ENCODE measurements around the gene SSR3.

The SSR3 gene

DNA sequence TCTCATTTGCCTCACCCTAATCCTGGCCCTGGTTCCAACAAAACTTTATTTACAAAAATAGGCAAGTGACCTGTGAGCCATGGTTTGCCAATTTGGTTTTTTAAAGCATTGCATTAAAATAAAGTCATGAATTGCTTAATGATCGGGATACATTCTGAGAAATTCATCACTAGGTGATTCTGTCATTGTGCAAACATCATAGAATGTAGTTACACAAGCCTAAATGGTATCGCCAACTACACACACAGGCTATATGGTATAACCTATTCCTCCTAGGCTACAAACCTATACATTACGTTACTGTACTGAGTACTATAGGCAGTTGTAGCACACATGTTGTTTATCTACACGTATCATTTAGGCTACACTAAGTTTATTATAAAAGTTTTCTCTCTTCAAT is 45.9 kb upstream of the SSR3 start:
- TF ChIP-seq REST (IDR thresholded peaks at IDR 0.05; ENCODE audit: insufficient read depth in 1 of 2, low read depth in 2 of 2, low read length in 2 of 2) (no peak), SIN3A (IDR thresholded peaks at IDR 0.05; ENCODE audit: borderline replicate concordance, insufficient read depth, low read length) (no peak), POLR2AphosphoS5 (IDR thresholded peaks at IDR 0.05; ENCODE audit: low read depth, low read length) (no peak), TAF1 (IDR thresholded peaks at IDR 0.05; ENCODE audit: borderline replicate concordance, insufficient read depth, low read length) (no peak), FOXP2 (optimal IDR thresholded peaks at IDR 0.05; ENCODE audit: borderline replicate concordance, extremely low read depth, extremely low read length, insufficient read depth) (no peak)

DNA sequence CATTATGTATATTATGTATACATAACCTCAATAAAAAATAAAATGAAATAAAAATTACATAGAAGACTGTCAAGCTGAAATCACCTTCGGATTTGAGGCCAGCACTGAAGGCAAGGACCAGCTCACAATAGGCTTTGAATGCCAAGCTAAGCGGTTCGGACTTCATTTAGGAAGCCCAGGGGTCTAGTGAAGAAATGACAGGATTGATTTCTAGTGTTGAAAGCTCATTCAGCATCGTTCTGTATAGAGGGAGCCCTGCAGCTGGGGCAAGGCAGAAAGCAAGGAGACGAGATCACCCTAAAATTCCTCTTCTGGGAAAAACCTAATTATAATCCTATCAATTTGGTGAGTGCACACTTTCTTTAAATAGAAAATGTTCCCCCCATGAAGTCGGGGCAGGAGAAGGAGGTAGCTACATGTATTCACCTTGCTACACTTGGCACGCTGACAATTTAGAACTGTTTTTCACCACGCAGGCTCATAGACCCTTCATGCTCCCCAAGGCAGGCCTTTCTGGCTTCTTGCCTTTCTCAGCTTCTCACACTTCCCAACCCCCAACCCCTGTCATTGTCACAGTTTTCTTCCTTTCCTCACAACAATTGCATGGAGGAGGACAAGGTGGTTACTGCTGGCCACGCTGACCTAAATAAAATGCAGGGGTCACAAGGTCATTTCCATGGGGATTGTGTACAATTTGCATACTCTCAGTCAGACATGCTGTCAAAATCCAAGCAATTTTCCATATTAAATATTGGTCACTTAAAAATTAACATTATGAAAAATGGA is 44.4 kb upstream of the SSR3 start:
- TF ChIP-seq TAF1 (IDR thresholded peaks at IDR 0.05; ENCODE audit: borderline replicate concordance, insufficient read depth, low read length): no peak
- TF ChIP-seq SIN3A (IDR thresholded peaks at IDR 0.05; ENCODE audit: borderline replicate concordance, insufficient read depth, low read length): no peak

- TF ChIP-seq FOXP2 (optimal IDR thresholded peaks at IDR 0.05; ENCODE audit: borderline replicate concordance, extremely low read depth, extremely low read length, insufficient read depth): no peak
- TF ChIP-seq TAF1 (IDR thresholded peaks at IDR 0.05; ENCODE audit: borderline replicate concordance, insufficient read depth, low read length): no peak
- no peak for TF ChIP-seq REST (IDR thresholded peaks at IDR 0.05; ENCODE audit: insufficient read depth in 1 of 2, low read depth in 2 of 2, low read length in 2 of 2)
- TF ChIP-seq POLR2AphosphoS5 (IDR thresholded peaks at IDR 0.05; ENCODE audit: low read depth, low read length): no peak
- TF ChIP-seq SIN3A (IDR thresholded peaks at IDR 0.05; ENCODE audit: borderline replicate concordance, insufficient read depth, low read length): no peak
Measured at GRCh38 chr3:156598413-156598812, 43.5 kb upstream of the SSR3 start.

- no peak for TF ChIP-seq SIN3A (IDR thresholded peaks at IDR 0.05; ENCODE audit: borderline replicate concordance, insufficient read depth, low read length)
- TF ChIP-seq FOXP2 (optimal IDR thresholded peaks at IDR 0.05; ENCODE audit: borderline replicate concordance, extremely low read depth, extremely low read length, insufficient read depth): no peak
- TF ChIP-seq REST (IDR thresholded peaks at IDR 0.05; ENCODE audit: insufficient read depth in 1 of 2, low read depth in 2 of 2, low read length in 2 of 2): no peak
- TF ChIP-seq POLR2AphosphoS5 (IDR thresholded peaks at IDR 0.05; ENCODE audit: low read depth, low read length): no peak
- TF ChIP-seq TAF1 (IDR thresholded peaks at IDR 0.05; ENCODE audit: borderline replicate concordance, insufficient read depth, low read length): no peak
Measured at GRCh38 chr3:156594219-156594683, 39.3 kb upstream of the SSR3 start.

- TF ChIP-seq FOXP2 (optimal IDR thresholded peaks at IDR 0.05; ENCODE audit: borderline replicate concordance, extremely low read depth, extremely low read length, insufficient read depth) (no peak), REST (IDR thresholded peaks at IDR 0.05; ENCODE audit: insufficient read depth in 1 of 2, low read depth in 2 of 2, low read length in 2 of 2) (no peak), POLR2AphosphoS5 (IDR thresholded peaks at IDR 0.05; ENCODE audit: low read depth, low read length) (no peak), TAF1 (IDR thresholded peaks at IDR 0.05; ENCODE audit: borderline replicate concordance, insufficient read depth, low read length) (no peak), SIN3A (IDR thresholded peaks at IDR 0.05; ENCODE audit: borderline replicate concordance, insufficient read depth, low read length) (no peak)
Measured at GRCh38 chr3:156593814-156594213, 38.9 kb upstream of the SSR3 start.
